ENCODE data around the gene IGF2BP1.

Gene IGF2BP1

GRCh38 chr17:48997103-48997826, at the start of gene IGF2BP1:
TSS of gene IGF2BP1 (plus strand) at chr17:48997385. CDS start at chr17:48997746, 361 bp downstream.
- no peak for DNase-seq (ENCODE audit: low read depth in 1 of 2, low spot score in 1 of 2)

GRCh38 chr17:48951572-48951971, 45.6 kb upstream of the IGF2BP1 start:
- no peak for DNase-seq (ENCODE audit: low read depth in 1 of 2, low spot score in 1 of 2)

GRCh38 chr17:48952904-48953303, 44.3 kb upstream of the IGF2BP1 start:
- no peak for DNase-seq (ENCODE audit: low read depth in 1 of 2, low spot score in 1 of 2)

DNA sequence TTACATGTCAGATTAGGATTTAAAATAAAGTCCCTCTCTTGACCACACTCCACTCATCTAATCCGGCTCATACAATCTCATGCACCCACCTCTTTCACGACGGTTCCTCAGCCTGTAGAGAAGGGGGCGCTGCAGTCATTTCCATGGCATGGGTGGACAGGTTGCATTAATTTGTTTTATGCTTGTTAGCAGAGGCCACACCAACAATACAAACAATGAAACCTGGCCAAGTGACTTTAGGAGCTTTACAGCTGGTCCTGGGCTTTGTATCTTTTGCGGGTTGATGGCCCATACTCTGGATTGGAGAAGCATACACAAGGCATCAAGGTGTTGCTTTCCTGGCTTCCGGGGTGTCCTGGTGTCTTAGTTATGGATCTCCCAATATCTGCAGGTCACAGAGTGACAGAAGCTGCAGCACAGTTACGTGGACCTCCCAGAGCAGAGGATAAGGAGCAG, 42.9 kb upstream of the IGF2BP1 start:
- DNase-seq (ENCODE audit: low read depth in 1 of 2, low spot score in 1 of 2): no peak

GRCh38 chr17:48960834-48961515, 36.2 kb upstream of the IGF2BP1 start:
- no peak for DNase-seq (ENCODE audit: low read depth in 1 of 2, low spot score in 1 of 2)

- DNase-seq (ENCODE audit: low read depth in 1 of 2, low spot score in 1 of 2): no peak
Measured at GRCh38 chr17:48961516-48962233, 35.5 kb upstream of the IGF2BP1 start.

- DNase-seq (ENCODE audit: low read depth in 1 of 2, low spot score in 1 of 2): no peak
Measured at GRCh38 chr17:48970224-48970623, 27.0 kb upstream of the IGF2BP1 start.

DNA sequence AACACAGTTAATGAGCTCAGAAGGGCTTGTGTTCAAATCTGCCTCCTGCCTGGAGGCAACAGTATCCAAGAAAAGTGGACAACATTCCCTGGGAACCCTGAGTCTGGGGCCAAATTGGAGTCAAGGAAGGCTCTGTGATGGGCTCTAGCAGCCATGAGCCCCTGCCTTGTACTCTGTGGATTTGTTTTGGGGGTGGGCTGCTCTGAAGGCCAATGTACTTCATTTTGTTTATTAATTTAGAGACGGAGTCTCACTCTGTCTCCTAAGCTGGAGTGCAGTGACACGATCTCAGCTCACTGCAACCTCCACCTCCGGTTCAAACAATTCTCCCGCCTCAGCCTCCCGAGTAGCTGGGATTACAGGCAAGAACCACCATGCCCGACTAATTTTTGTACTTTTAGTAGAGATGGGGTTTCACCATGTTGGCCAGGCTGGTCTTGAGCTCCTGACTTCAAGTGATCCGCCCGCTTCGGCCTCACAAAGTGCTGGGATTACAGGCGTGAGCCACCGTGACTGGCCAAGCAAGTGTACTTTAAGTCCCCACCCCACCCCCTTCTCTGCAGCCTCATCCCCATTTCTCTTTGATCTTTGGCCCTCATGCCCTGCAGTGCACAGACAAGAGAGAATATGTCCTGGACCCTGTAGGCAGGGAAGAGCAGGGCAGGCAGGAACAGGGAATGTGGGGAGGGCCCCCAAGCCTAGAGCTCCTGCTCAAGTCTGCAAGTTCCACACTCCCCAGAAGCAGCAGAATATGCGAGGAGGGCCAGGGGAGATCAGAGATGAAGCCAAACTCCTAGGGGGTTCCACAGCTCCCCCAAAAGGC, 26.1 kb upstream of the IGF2BP1 start:
- DNase-seq (ENCODE audit: low read depth in 1 of 2, low spot score in 1 of 2): no peak

DNA sequence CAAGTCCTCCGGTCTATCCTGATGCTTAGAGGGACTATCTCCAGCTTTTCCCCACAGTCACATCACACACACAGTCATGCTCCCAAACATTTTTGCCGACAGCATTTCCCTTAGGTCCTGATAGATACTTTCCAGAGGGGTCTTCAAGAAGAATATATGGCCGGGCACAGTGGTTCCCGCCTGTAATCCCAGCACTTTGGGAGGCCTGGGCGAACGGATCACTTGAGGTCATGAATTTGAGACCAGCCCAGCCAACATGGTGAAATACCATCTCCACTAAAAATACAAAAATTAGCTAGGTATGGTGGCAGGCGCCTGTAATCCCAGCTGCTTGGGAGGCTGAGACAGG, 24.5 kb upstream of the IGF2BP1 start:
- no peak for DNase-seq (ENCODE audit: low read depth in 1 of 2, low spot score in 1 of 2)

GRCh38 chr17:48973806-48974205, 23.4 kb upstream of the IGF2BP1 start:
- no peak for DNase-seq (ENCODE audit: low read depth in 1 of 2, low spot score in 1 of 2)

DNA sequence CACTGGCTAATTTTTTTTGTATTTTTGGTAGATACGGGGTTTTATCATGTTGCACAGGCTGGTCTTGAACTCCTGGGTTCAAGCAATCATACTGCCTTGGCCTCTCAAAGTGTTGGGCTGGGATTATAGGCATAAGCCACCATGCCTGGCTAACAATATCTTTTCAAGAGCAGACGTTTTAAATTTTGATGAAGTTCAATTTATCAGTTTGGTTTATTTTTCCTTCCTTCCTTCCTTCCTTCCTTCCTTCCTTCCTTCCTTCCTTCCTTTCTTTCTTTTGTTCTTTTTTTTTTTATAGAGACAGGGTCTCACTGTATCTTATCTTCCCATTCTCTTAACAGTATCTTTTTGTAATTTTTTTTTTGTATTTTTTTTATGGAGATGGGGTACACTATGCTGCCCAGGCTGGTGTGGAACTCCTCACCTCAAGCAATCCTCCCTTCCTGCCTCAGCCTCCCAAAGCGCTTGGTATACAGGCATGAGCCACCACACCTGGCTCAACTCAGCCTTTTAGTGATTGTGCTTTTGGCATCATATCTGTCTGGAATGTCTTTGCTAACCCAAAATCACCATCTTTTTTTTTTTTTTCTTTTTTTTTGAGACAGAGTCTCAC, 15.2 kb upstream of the IGF2BP1 start:
- no peak for DNase-seq (ENCODE audit: low read depth in 1 of 2, low spot score in 1 of 2)

GRCh38 chr17:48985436-48986245, 11.5 kb upstream of the IGF2BP1 start:
- DNase-seq (ENCODE audit: low read depth in 1 of 2, low spot score in 1 of 2): no peak

- DNase-seq (ENCODE audit: low read depth in 1 of 2, low spot score in 1 of 2): no peak
Measured at GRCh38 chr17:48989100-48989499, 8.1 kb upstream of the IGF2BP1 start.

GRCh38 chr17:48990882-48991357, 6.3 kb upstream of the IGF2BP1 start:
- no peak for DNase-seq (ENCODE audit: low read depth in 1 of 2, low spot score in 1 of 2)

GRCh38 chr17:48992444-48992843, 4.7 kb upstream of the IGF2BP1 start:
- DNase-seq (ENCODE audit: low read depth in 1 of 2, low spot score in 1 of 2): no peak

DNA sequence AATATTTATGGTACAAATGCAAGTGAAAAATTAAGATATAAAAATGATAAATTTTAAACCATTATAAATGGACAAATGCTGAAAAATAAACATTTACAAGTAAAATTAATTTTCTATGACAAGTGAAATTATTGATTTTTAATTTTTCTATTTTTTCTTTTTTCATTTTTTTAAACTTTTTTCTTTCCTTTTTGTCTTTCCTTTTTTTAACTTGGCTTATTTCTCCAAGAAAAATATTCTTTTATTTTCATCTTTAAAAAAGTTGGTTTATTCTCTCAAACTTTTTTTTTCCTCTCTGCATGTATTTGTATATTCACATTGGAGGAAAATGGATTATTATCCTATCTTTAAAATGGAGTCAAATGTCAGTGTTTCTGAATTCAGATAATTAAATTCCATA, 3.9 kb upstream of the IGF2BP1 start:
- no peak for DNase-seq (ENCODE audit: low read depth in 1 of 2, low spot score in 1 of 2)

GRCh38 chr17:48993951-48994350, 3.2 kb upstream of the IGF2BP1 start:
- no peak for DNase-seq (ENCODE audit: low read depth in 1 of 2, low spot score in 1 of 2)

GRCh38 chr17:48994549-48995303, 2.5 kb upstream of the IGF2BP1 start:
- no peak for DNase-seq (ENCODE audit: low read depth in 1 of 2, low spot score in 1 of 2)

DNA sequence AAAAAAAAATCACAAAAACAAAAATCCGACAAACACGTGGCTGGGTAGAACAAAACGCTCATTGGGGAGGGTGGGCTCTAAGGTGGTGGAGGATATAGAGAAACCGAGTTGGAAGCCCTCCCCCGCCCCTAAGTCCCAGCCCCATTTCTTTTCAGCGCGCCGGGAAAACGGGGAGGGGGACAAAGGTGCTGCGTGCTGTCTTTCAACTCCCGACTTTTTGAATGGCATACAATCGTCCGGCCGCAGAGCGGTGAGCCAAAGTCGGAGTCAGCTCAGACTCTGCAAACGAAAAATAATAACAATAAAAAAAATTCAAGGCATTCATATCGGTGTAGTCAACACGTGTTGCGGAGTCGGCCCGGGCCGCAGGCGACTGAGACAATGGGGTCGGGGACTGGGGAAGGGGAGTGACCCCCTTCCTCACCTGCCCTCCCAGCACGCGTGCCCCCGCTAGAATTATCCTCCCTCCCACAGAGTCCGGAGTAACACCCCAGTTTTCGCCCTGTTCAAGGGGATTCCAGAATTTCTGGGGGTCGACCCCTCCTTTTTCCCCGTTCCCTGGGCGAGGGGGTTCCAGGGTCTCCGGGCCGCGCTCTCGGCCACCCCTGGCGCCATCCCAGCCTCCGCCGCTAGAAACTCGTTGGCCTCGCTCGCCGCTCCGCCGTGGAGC, 1.7 kb upstream of the IGF2BP1 start:
- DNase-seq (ENCODE audit: low read depth in 1 of 2, low spot score in 1 of 2): no peak
